Transverse colon (tissue), 3 donors: ENCODE data around the gene STAT6.

Experiments used
- CTCF ChIP-seq, 5 experiments: fragments of 200-600 bp in 3 of 5; fragments of 450-650 bp in 2 of 5; sonication (generic) in 3 of 5; IDR thresholded peaks; 1 replicate in 2 of 5; 2 replicates in 3 of 5; pipeline ENCODE4 v1.5.1; 2016 to 2017; ENCODE audit warnings: antibody characterized with exemption in 5 of 5, inconsistent platforms in 3 of 5, mild to moderate bottlenecking in 2 of 5, moderate library complexity in 1 of 5
- POLR2A ChIP-seq: fragments of 450-650 bp; IDR thresholded peaks from one replicate; pipeline ENCODE4 v1.6.1; 2016; ENCODE audit warnings: antibody characterized with exemption, mild to moderate bottlenecking, moderate library complexity

GRCh38 chr12:57055824-57056223 is 55.3 kb downstream of the STAT6 start:
- no peak for TF ChIP-seq CTCF (IDR thresholded peaks at IDR 0.05)
- no peak for TF ChIP-seq POLR2A
